ENCODE measurements around the gene HMGXB3. TPM values are rescaled to one million over a fixed set of nuclear protein-coding genes. Genes with fewer than 3 reads are reported as not detected.
A peak's percentile ranks its signal among the peaks of the same experiment; 100 is the strongest.

Gene HMGXB3
- total RNA-seq, 1 experiment from 2014 or later, result 26.9 TPM

GRCh38 chr5:149954798-149955197 lies 45.7 kb upstream of the HMGXB3 start:
- H3K9ac ChIP-seq (ENCODE audit: extremely low read depth, insufficient read length, low read length), result no peak overlapping the region
- H3K27me3 ChIP-seq (ENCODE audit: insufficient read depth, low read length), result no peaks in the 10 kb centered on the region
- no CpG with 5 or more reads among the region's 6 CpGs for WGBS (ENCODE audit: extremely low coverage, insufficient read length, low lambda C conversion rate)
- no peak overlapping the region for H2AK5ac ChIP-seq (ENCODE audit: insufficient read length, low read length)
- H4K8ac ChIP-seq (replicated peaks; ENCODE audit: insufficient read length, low read depth, low read length), result no peak overlapping the region
- H3T11ph ChIP-seq (ENCODE audit: low read length), result no peak overlapping the region
- H2BK5ac ChIP-seq (ENCODE audit: insufficient read length, low read length), result no peak overlapping the region
- no peaks in the 10 kb centered on the region for H3K79me2 ChIP-seq (ENCODE audit: insufficient read depth, low read length)
- H2BK15ac ChIP-seq (ENCODE audit: low read depth, low read length), result no peak overlapping the region
- no peak for DNase-seq
- H3K14ac ChIP-seq (ENCODE audit: insufficient read depth, low read length), result no peak overlapping the region
- H3K23me2 ChIP-seq (ENCODE audit: insufficient read length, low read depth, low read length, poor library complexity, severe bottlenecking), result peaks cover 5% of the 10 kb centered on the region
- no peak overlapping the region for H2AFZ ChIP-seq (ENCODE audit: low read length)
- Mint-ChIP-seq H3K4me1 (peaks cover 6 to 7% of the 10 kb centered on the region in 2 experiments), H3K9me3 (no peaks in the 10 kb centered on the region), H3K4me3 (no peak overlapping the region), H3K36me3 (ENCODE audit: insufficient read depth in 1 of 3, low read depth in 3 of 3) (no peaks in the 10 kb centered on the region), H3K27me3 (ENCODE audit: low read depth) (no peaks in the 10 kb centered on the region; the same call in none of the 2 replicates), H3K27ac (peak overlapping the region in 1 of 3 experiments; percentile 40; a peak in 1 of 7 replicates)
- no peak overlapping the region for H3K23ac ChIP-seq (ENCODE audit: insufficient read length, low read depth, low read length)
- no peak overlapping the region for H3K4me2 ChIP-seq (ENCODE audit: insufficient read depth, insufficient read length, low read length)
- H4K20me1 ChIP-seq (ENCODE audit: control insufficient read depth, insufficient read depth, insufficient read length), result no peaks in the 10 kb centered on the region
- TF ChIP-seq, protein P1, sequence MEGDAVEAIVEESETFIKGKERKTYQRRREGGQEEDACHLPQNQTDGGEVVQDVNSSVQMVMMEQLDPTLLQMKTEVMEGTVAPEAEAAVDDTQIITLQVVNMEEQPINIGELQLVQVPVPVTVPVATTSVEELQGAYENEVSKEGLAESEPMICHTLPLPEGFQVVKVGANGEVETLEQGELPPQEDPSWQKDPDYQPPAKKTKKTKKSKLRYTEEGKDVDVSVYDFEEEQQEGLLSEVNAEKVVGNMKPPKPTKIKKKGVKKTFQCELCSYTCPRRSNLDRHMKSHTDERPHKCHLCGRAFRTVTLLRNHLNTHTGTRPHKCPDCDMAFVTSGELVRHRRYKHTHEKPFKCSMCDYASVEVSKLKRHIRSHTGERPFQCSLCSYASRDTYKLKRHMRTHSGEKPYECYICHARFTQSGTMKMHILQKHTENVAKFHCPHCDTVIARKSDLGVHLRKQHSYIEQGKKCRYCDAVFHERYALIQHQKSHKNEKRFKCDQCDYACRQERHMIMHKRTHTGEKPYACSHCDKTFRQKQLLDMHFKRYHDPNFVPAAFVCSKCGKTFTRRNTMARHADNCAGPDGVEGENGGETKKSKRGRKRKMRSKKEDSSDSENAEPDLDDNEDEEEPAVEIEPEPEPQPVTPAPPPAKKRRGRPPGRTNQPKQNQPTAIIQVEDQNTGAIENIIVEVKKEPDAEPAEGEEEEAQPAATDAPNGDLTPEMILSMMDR (conservative IDR thresholded peaks at IDR 0.05), result no peak
- peaks cover 2% of the 10 kb centered on the region; the same call in 1 of the 2 replicates for H3K4me1 ChIP-seq (ENCODE audit: insufficient read depth, low read length)
- no peak overlapping the region for H2BK12ac ChIP-seq (ENCODE audit: insufficient read length, low read depth, low read length)
- H3K9me3 ChIP-seq (ENCODE audit: control insufficient read depth, low read depth, low read length), result no peaks in the 10 kb centered on the region
- H3K4ac ChIP-seq (ENCODE audit: low read depth, low read length), result no peak overlapping the region
- H4K91ac ChIP-seq (ENCODE audit: insufficient read length, low read depth, low read length), result no peak overlapping the region
- H4K5ac ChIP-seq (ENCODE audit: insufficient read length, low read depth, low read length), result no peak overlapping the region
- H3K18ac ChIP-seq (ENCODE audit: insufficient read length, low read depth, low read length), result no peak overlapping the region
- no peak overlapping the region for H3K56ac ChIP-seq (ENCODE audit: insufficient read length, low read depth, low read length)
- H3K27ac ChIP-seq (ENCODE audit: insufficient read length, low read depth, low read length), result no peak overlapping the region
- no peak overlapping the region for H2BK120ac ChIP-seq (ENCODE audit: low read depth, low read length, poor library complexity, severe bottlenecking)
- no peaks in the 10 kb centered on the region for H3K79me1 ChIP-seq (ENCODE audit: insufficient read depth, low read depth, low read length, poor library complexity, severe bottlenecking)
- no peak overlapping the region for H2BK20ac ChIP-seq (ENCODE audit: low read depth, low read length, poor library complexity, severe bottlenecking)

All from H9 (cell line).